Aorta (tissue), 5 donors: ENCODE data around the gene ACSL6. TPM values are rescaled to one million over a fixed set of nuclear protein-coding genes. Genes with fewer than 3 reads are reported as not detected.
"Not testable (repeated sequence)": the region's sequence is repeated elsewhere in the genome, so short reads cannot be mapped to it uniquely, and the experiment has no call there.

Experiments
- ATAC-seq: fragments of 200-7000 bp; cut with Tn5 transposase; one replicate; pipeline ENCODE4 v1.9.1; 2022; ENCODE audit warnings: moderate library complexity; ENCODE audit not compliant: low FRiP score
- DNase-seq, 2 donors: peaks; one replicate each; pipeline ENCODE4 v3.0.0-alpha.2; 2020
- H3K27ac ChIP-seq, 2 donors: one replicate each; pipeline ENCODE4 v1.5.1; 2013; ENCODE audit warnings: low read length in 2 of 2, mild to moderate bottlenecking in 2 of 2, moderate library complexity in 2 of 2, control low read depth in 1 of 2, inconsistent platforms in 1 of 2, low read depth in 1 of 2
- H3K27me3 ChIP-seq, 2 donors: one replicate each; pipeline ENCODE4 v1.6.1; 2013; ENCODE audit warnings: control low read depth in 1 of 2, low read length in 1 of 2, mild to moderate bottlenecking in 1 of 2, moderate library complexity in 1 of 2; ENCODE audit not compliant: insufficient read depth in 2 of 2, control insufficient read depth in 1 of 2
- H3K36me3 ChIP-seq, 2 donors: one replicate each; pipeline ENCODE4 v1.6.1; 2013; ENCODE audit warnings: control low read depth in 1 of 2, low read length in 1 of 2, mild to moderate bottlenecking in 1 of 2; ENCODE audit not compliant: insufficient read depth in 2 of 2, control insufficient read depth in 1 of 2
- H3K4me1 ChIP-seq, 2 donors: one replicate each; pipeline ENCODE4 v1.6.1; 2013; ENCODE audit warnings: low read length in 2 of 2, control low read depth in 1 of 2, mild to moderate bottlenecking in 1 of 2, moderate library complexity in 1 of 2; ENCODE audit not compliant: insufficient read depth in 2 of 2, control insufficient read depth in 1 of 2
- H3K4me3 ChIP-seq, 2 donors: one replicate each; pipeline ENCODE4 v1.5.1; 2013; ENCODE audit warnings: low read length in 2 of 2, control low read depth in 1 of 2, mild to moderate bottlenecking in 1 of 2
- H3K9me3 ChIP-seq: one replicate; pipeline ENCODE4 v1.6.1; 2013; ENCODE audit warnings: mild to moderate bottlenecking, low read length; ENCODE audit not compliant: control insufficient read depth
- WGBS, 2 donors: extraction: QIAGEN DNeasy Blood & Tissue Kit; methylation state at CpG; one replicate each; pipeline ENCODE4 v1.1.7; 2013; 5-methylcytosine and 5-hydroxymethylcytosine counted together
- intact Hi-C, 2 donors: fragments of 100-400 bp; cut with DNase I; formaldehyde crosslinking; loops; one replicate each; pipeline versions ENCODE4 v1.14.2 to v1.15.0; 2022
- polyA plus RNA-seq, 2 donors: library from polyadenylated mRNA; stranded (reverse); fragments of 200-250 nt; gene quantifications; one replicate each; pipeline ENCODE4 v1.2.3, GENCODE V29; 2013
- total RNA-seq, 2 donors: library from RNA; stranded (reverse); fragmentation: NEBNext Ultra II Directional; extraction: Animal tissue kit (Norgen Biotek cat#: 25700); gene quantifications; one replicate each; pipeline ENCODE4 v1.2.1, GENCODE V29; 2021
- donor health status: healthy with polysubstance abuse.
- donor health status: Bipolar disorder and iron deficiency.
- donor health status: DM: no; HTN: no; CAD: no.
- donor health status: DM: no; HTN: no; CAD: no.
- donor health status: DM: yes; HTN: yes; CAD: no.

ACSL6 gene
- total and polyA plus RNA-seq, 4 donors: 0.03 to 2.3 (median 0.27) TPM

- DNase-seq (no peak), ATAC-seq (no peak)
- WGBS, 2 donors: 53 to 71% methylated on average over 3 of the region's 3 CpGs
- H3K36me3 ChIP-seq: no peaks in the 10 kb centered on the region
- no peak overlapping the region for H3K4me3 ChIP-seq
- no peaks in the 10 kb centered on the region for H3K27me3 ChIP-seq
- intact Hi-C loops: no loop called here
- H3K27ac ChIP-seq: no peak overlapping the region
- H3K9me3 ChIP-seq: no peaks in the 10 kb centered on the region
- no peaks in the 10 kb centered on the region for H3K4me1 ChIP-seq
Measured at GRCh38 chr5:131939690-131940345, 71.6 kb downstream of the ACSL6 start.

- Histone ChIP-seq H3K4me1 (no peaks in the 10 kb centered on the region), H3K27ac (no peak overlapping the region), H3K4me3 (no peak overlapping the region), H3K36me3 (no peaks in the 10 kb centered on the region), H3K9me3 (peaks cover 6% of the 10 kb centered on the region), H3K27me3 (no peaks in the 10 kb centered on the region)
- ATAC-seq: no peak
- DNase-seq: no peak
- intact Hi-C loops: no loop called here
- WGBS, 2 donors: 58 to 63% methylated on average over 2 of the region's 2 CpGs
Measured at GRCh38 chr5:131932235-131932634, 79.2 kb downstream of the ACSL6 start.

- Histone ChIP-seq H3K4me3 (no peak overlapping the region), H3K4me1 (no peaks in the 10 kb centered on the region), H3K36me3 (no peaks in the 10 kb centered on the region), H3K27me3 (no peaks in the 10 kb centered on the region), H3K9me3 (peaks cover 6% of the 10 kb centered on the region), H3K27ac (no peak overlapping the region)
- intact Hi-C loops: no loop called here
- DNase-seq (no peak), ATAC-seq (no peak)
Measured at GRCh38 chr5:131928957-131929356, 82.5 kb downstream of the ACSL6 start.

GRCh38 chr5:131926168-131926567 is 85.3 kb downstream of the ACSL6 start:
- intact Hi-C loops: no loop called here
- H3K36me3 ChIP-seq: no peaks in the 10 kb centered on the region
- WGBS, 2 donors: 69 to 86% methylated on average over 3 of the region's 3 CpGs
- no peak overlapping the region for H3K4me3 ChIP-seq
- H3K27me3 ChIP-seq: no peaks in the 10 kb centered on the region
- ATAC-seq (no peak), DNase-seq (no peak)
- peaks cover under 1% of the 10 kb centered on the region for H3K9me3 ChIP-seq
- no peaks in the 10 kb centered on the region for H3K4me1 ChIP-seq
- H3K27ac ChIP-seq: no peak overlapping the region

- Histone ChIP-seq H3K9me3 (peaks cover 1% of the 10 kb centered on the region), H3K4me1 (no peaks in the 10 kb centered on the region), H3K27me3 (no peaks in the 10 kb centered on the region), H3K36me3 (no peaks in the 10 kb centered on the region), H3K4me3 (no peak overlapping the region), H3K27ac (no peak overlapping the region)
- no peak for DNase-seq
- WGBS, 2 donors: 52 to 60% methylated on average over 2 of the region's 2 CpGs
- intact Hi-C loops: no loop called here
- ATAC-seq: no peak
Measured at GRCh38 chr5:131916481-131916880, 95.0 kb downstream of the ACSL6 start.

- H3K9me3 ChIP-seq: peaks cover 1% of the 10 kb centered on the region
- H3K27ac ChIP-seq: no peak overlapping the region
- DNase-seq: no peak
- ATAC-seq: no peak
- no peaks in the 10 kb centered on the region for H3K36me3 ChIP-seq
- no peak overlapping the region for H3K4me3 ChIP-seq
- H3K4me1 ChIP-seq: no peaks in the 10 kb centered on the region
- intact Hi-C loops: no loop called here
- no peaks in the 10 kb centered on the region for H3K27me3 ChIP-seq
Measured at GRCh38 chr5:131914472-131914871, 97.0 kb downstream of the ACSL6 start.

GRCh38 chr5:131913603-131914002 is 97.9 kb downstream of the ACSL6 start:
- H3K27me3 ChIP-seq: no peaks in the 10 kb centered on the region

GRCh38 chr5:131906668-131907067 is 104.8 kb downstream of the ACSL6 start:
- no peaks in the 10 kb centered on the region for H3K9me3 ChIP-seq
- no peaks in the 10 kb centered on the region for H3K4me1 ChIP-seq
- ATAC-seq: no peak
- no peak overlapping the region for H3K4me3 ChIP-seq
- H3K27me3 ChIP-seq: no peaks in the 10 kb centered on the region
- WGBS, 2 donors: 68 to 71% methylated on average over 2 of the region's 2 CpGs
- H3K36me3 ChIP-seq: no peaks in the 10 kb centered on the region
- intact Hi-C loops: no loop called here
- DNase-seq: no peak
- H3K27ac ChIP-seq: no peak overlapping the region

More at GRCh38 chr5:131913603-131914002, 97.9 kb downstream of the ACSL6 start:
- no peaks in the 10 kb centered on the region for H3K4me1 ChIP-seq
- ATAC-seq (no peak), DNase-seq (no peak)
- no peak overlapping the region for H3K27ac ChIP-seq
- WGBS, 2 donors: 57 to 61% methylated on average over 3 of the region's 3 CpGs
- peaks cover 1% of the 10 kb centered on the region for H3K9me3 ChIP-seq
- no peak overlapping the region for H3K4me3 ChIP-seq
- intact Hi-C loops: no loop called here
- no peaks in the 10 kb centered on the region for H3K36me3 ChIP-seq

- H3K4me1 ChIP-seq, H3K27ac ChIP-seq, intact Hi-C loops, ATAC-seq, DNase-seq, H3K27me3 ChIP-seq, H3K4me3 ChIP-seq, H3K9me3 ChIP-seq, H3K36me3 ChIP-seq: not testable (repeated sequence)
- WGBS, 2 donors: 76 to 81% methylated on average over 1 of the region's 1 CpG
Measured at GRCh38 chr5:131902266-131902665, 109.2 kb downstream of the ACSL6 start.
